Fibroblast of lung (primary cell): ENCODE data around the gene TSHZ3.

Experiments used
- CTCF ChIP-seq, 2 donors: IDR thresholded peaks in 1 of 2; conservative IDR thresholded peaks in 1 of 2; 1 replicate in 1 of 2; 2 replicates in 1 of 2; pipeline ENCODE4 v1.5.1; 2011 to 2012; ENCODE audit warnings: low read length in 2 of 2, control low read depth in 1 of 2, inconsistent platforms in 1 of 2, low read depth in 1 of 2, mild to moderate bottlenecking in 1 of 2
- EZH2 ChIP-seq: IDR thresholded peaks from 2 replicates; pipeline ENCODE4 v1.5.1; 2012; ENCODE audit warnings: low read length, control low read depth, mild to moderate bottlenecking; ENCODE audit errors: missing control alignments

- TF ChIP-seq CTCF (conservative IDR thresholded peaks at IDR 0.05 in 1 of 2, IDR thresholded peaks at IDR 0.05 in 1 of 2; ENCODE audit: low read depth in 1 of 2, low read length in 2 of 2) (no peak), EZH2 (no peak)
Measured at GRCh38 chr19:31350693-31351055, 1.4 kb upstream of the TSHZ3 start.
